Naive thymus-derived CD4-positive, alpha-beta T cell (primary cell): ENCODE data around the gene GOPC. TPM values are rescaled to one million over a fixed set of nuclear protein-coding genes. Genes with fewer than 3 reads are reported as not detected.

Experiments used
- ATAC-seq: fragments of 150-1000 bp; cut with Tn5 transposase; 2 replicates; pipeline ENCODE4 v1.10.0; 2021; ENCODE audit warnings: mild to moderate bottlenecking, moderate library complexity
- CTCF ChIA-PET: fragments of 350-600 bp; sonication (Branson Sonifier 250); formaldehyde crosslinking; loops from one replicate; lab custom pipeline; 2021; ENCODE audit warnings: antibody characterized with exemption; lab: Charles Lee
- POLR2A ChIA-PET: fragments of 350-600 bp; sonication (Branson Sonifier 250); formaldehyde crosslinking; loops from one replicate; lab custom pipeline; 2021; ENCODE audit warnings: antibody characterized with exemption, inconsistent platforms; lab: Charles Lee
- DNase-seq, 9 donors: peaks; one replicate each; pipeline versions ENCODE4 v3.0.0 to v3.0.0-alpha.2; 2020 to 2022; ENCODE audit warnings: mixed read lengths in 1 of 9
- H3K27ac ChIP-seq: one replicate; pipeline ENCODE4 v1.7.0; 2013; ENCODE audit warnings: mild to moderate bottlenecking, low read depth, low read length, moderate library complexity
- H3K27me3 ChIP-seq, 2 donors: one replicate each; pipeline ENCODE4 v1.7.0; 2013; ENCODE audit warnings: low read length in 2 of 2, mild to moderate bottlenecking in 2 of 2, moderate library complexity in 2 of 2; ENCODE audit not compliant: control insufficient read depth in 2 of 2, insufficient read depth in 2 of 2
- H3K36me3 ChIP-seq, 3 experiments: 1 replicate in 2 of 3; 2 replicates in 1 of 3; pipeline ENCODE4 v1.7.0; 2013; ENCODE audit warnings: low read length in 3 of 3, mild to moderate bottlenecking in 3 of 3, moderate library complexity in 1 of 3; ENCODE audit not compliant: insufficient read depth in 3 of 3, control insufficient read depth in 2 of 3
- H3K4me1 ChIP-seq, 2 donors: one replicate each; pipeline ENCODE4 v1.7.0; 2013; ENCODE audit warnings: low read length in 2 of 2, mild to moderate bottlenecking in 2 of 2, moderate library complexity in 1 of 2; ENCODE audit not compliant: control insufficient read depth in 2 of 2, insufficient read depth in 2 of 2
- H3K4me3 ChIP-seq: 2 replicates; pipeline ENCODE4 v1.7.0; 2013; ENCODE audit warnings: mild to moderate bottlenecking, low read length
- H3K9me3 ChIP-seq, 3 experiments: 1 replicate in 2 of 3; 2 replicates in 1 of 3; pipeline ENCODE4 v1.7.0; 2013; ENCODE audit warnings: low read length in 3 of 3; ENCODE audit not compliant: control insufficient read depth in 2 of 3
- H3K27ac Mint-ChIP-seq, 9 donors: one replicate each; pipeline ENCODE4 v1.8.0; 2020 to 2022; ENCODE audit warnings: mixed read lengths in 9 of 9, mild to moderate bottlenecking in 8 of 9, moderate library complexity in 5 of 9, inconsistent platforms in 2 of 9
- H3K27me3 Mint-ChIP-seq, 5 donors: one replicate each; pipeline ENCODE4 v1.8.0; 2021 to 2022; ENCODE audit warnings: mixed read lengths in 5 of 5, mild to moderate bottlenecking in 1 of 5
- H3K36me3 Mint-ChIP-seq, 5 donors: one replicate each; pipeline ENCODE4 v1.8.0; 2020 to 2022; ENCODE audit warnings: mixed read lengths in 5 of 5, mild to moderate bottlenecking in 3 of 5, inconsistent platforms in 1 of 5
- H3K4me1 Mint-ChIP-seq, 7 donors: one replicate each; pipeline ENCODE4 v1.8.0; 2020 to 2022; ENCODE audit warnings: mixed read lengths in 7 of 7, mild to moderate bottlenecking in 3 of 7, inconsistent platforms in 1 of 7
- H3K4me3 Mint-ChIP-seq, 10 donors: one replicate each; pipeline ENCODE4 v1.8.0; 2020 to 2022; ENCODE audit warnings: mild to moderate bottlenecking in 10 of 10, mixed read lengths in 10 of 10, moderate library complexity in 6 of 10, inconsistent platforms in 2 of 10
- H3K9me3 Mint-ChIP-seq, 11 donors: one replicate each; pipeline ENCODE4 v1.8.0; 2020 to 2022; ENCODE audit warnings: mixed read lengths in 11 of 11, mild to moderate bottlenecking in 4 of 11, inconsistent platforms in 1 of 11, moderate library complexity in 1 of 11
- intact Hi-C, 2 donors: fragments of 100-400 bp; cut with micrococcal nuclease; formaldehyde crosslinking; loops; one replicate each; pipeline ENCODE4 v1.15.1; 2023
- polyA plus RNA-seq, 2 donors: library from polyadenylated mRNA; unstranded; fragments of 300-500 nt; fragmentation: Illumina TruSeq; gene quantifications; one replicate each; pipeline ENCODE4 v1.2.3, GENCODE V29; 2021
- total RNA-seq, 6 experiments: library from RNA in 5 of 6; stranded (reverse) in 5 of 6; gene quantifications; 1 replicate in 5 of 6; 2 replicates in 1 of 6; pipeline ENCODE4 v1.2.3 and lab custom pipeline; 2021 to 2026

GOPC gene
- total and polyA plus RNA-seq, 7 experiments from 2014 or later = 14.3 to 39.4 (median 19.5) TPM

DNA sequence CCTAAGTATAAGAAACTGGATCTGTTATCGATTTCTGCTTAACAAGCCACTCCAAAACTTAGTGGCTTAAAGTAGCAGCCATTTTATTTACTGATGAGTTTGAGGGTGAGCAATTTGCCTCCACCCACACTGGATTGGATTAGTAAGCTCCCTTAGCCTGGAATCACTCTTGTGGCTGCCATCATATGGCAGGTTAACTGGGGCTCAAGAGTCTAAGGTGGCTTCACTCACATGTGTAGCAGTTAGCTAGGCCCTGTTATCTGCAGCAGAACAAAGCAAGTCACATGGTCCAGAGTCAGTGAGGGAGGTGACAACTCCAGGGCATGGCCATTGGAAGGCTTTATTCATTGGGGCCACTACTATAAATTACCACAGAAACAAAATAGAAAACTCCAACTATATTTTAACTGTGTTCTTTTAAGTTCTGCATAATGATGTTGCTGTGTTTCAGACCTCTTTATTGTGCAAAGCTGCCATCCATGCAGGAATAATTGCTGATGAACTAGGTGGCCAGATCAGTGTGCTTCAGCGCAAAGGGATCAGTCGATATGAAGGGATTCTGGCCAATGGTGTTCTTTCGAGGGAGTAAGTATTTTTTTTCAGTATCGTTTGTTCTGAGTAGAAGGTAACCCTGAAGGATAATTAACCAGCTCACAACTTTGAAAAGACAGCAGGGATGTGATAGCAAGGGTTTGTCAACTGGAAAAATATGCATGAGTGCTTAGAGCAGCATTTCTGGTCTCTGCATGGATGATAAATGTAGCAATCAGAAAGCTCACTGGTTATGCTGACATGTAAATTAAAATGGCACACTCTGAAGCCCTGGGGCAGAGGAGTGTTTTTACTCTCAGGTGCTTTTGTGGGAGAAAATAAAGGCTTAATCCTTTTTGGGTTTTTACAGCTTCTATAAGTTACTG is 70.2 kb downstream of the GOPC start:
- Histone ChIP-seq H3K4me1 (no peaks in the 10 kb centered on the region), H3K9me3 (no peaks in the 10 kb centered on the region), H3K36me3 (no peaks in the 10 kb centered on the region), H3K27ac (no peak overlapping the region), H3K27me3 (no peaks in the 10 kb centered on the region), H3K4me3 (no peak overlapping the region)
- peaks cover 0 to 13% (median 5%) of the 10 kb centered on the region in 5 donors for H3K27me3 Mint-ChIP-seq
- intact Hi-C loops = no loop called here
- H3K27ac Mint-ChIP-seq = no peak overlapping the region
- H3K9me3 Mint-ChIP-seq = no peaks in the 10 kb centered on the region
- H3K4me1 Mint-ChIP-seq = peaks cover 0 to 3% (median 0%) of the 10 kb centered on the region in 7 donors
- CTCF ChIA-PET = interaction anchor here (0.7 to 1.3 kb wide), 3 partner anchors 24 to 72 kb away, joined by 3 to 4 read pairs (median 3); no protein-coding TSS in a partner anchor
- H3K4me3 Mint-ChIP-seq = no peak overlapping the region
- no peaks in the 10 kb centered on the region for H3K36me3 Mint-ChIP-seq
- no peak for ATAC-seq
- no peak for DNase-seq
- POLR2A ChIA-PET = interaction anchor here (0.6 kb wide), 1 partner anchor 1723 kb away, joined by 4 read pairs; no protein-coding TSS in a partner anchor

DNA sequence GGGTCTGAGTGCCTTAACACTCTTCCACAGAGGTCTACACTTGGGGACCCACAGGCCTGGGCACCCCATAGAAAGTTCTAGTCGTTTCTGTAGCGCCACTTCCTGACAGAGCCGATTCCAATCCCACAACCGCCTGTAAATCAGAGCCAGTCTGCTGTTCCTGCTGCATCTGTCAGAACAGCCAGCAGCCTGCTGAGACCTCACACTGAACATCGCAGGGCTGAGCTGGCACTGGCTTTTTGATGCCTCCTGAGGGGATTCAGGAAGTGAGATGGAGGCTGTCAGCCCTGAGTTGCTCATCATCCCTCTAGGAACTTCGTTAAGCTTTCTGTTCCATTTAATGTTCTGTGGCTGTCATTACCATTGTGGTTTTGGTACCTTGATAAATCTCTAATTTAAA is 71.0 kb downstream of the GOPC start:
- DNase-seq = no peak
- no peaks in the 10 kb centered on the region for H3K9me3 ChIP-seq
- Mint-ChIP-seq H3K27me3 (peaks cover 0 to 8% (median 2%) of the 10 kb centered on the region in 5 donors), H3K9me3 (no peaks in the 10 kb centered on the region), H3K27ac (no peak overlapping the region), H3K36me3 (no peaks in the 10 kb centered on the region), H3K4me1 (peaks cover 0 to 2% (median 0%) of the 10 kb centered on the region in 7 donors), H3K4me3 (no peak overlapping the region)
- H3K27ac ChIP-seq = no peak overlapping the region
- H3K36me3 ChIP-seq = no peaks in the 10 kb centered on the region
- ChIA-PET POLR2A (interaction anchor here (0.6 kb wide), 1 partner anchor 1178 kb away, joined by 3 read pairs; no protein-coding TSS in a partner anchor), CTCF (interaction anchor here (0.6 to 1.3 kb wide), 4 partner anchors 24 to 73 kb away, joined by 3 to 4 read pairs (median 3); no protein-coding TSS in a partner anchor)
- no peak for ATAC-seq
- H3K4me1 ChIP-seq = no peaks in the 10 kb centered on the region
- H3K4me3 ChIP-seq = no peak overlapping the region
- H3K27me3 ChIP-seq = no peaks in the 10 kb centered on the region
- intact Hi-C loops = no loop called here

DNA sequence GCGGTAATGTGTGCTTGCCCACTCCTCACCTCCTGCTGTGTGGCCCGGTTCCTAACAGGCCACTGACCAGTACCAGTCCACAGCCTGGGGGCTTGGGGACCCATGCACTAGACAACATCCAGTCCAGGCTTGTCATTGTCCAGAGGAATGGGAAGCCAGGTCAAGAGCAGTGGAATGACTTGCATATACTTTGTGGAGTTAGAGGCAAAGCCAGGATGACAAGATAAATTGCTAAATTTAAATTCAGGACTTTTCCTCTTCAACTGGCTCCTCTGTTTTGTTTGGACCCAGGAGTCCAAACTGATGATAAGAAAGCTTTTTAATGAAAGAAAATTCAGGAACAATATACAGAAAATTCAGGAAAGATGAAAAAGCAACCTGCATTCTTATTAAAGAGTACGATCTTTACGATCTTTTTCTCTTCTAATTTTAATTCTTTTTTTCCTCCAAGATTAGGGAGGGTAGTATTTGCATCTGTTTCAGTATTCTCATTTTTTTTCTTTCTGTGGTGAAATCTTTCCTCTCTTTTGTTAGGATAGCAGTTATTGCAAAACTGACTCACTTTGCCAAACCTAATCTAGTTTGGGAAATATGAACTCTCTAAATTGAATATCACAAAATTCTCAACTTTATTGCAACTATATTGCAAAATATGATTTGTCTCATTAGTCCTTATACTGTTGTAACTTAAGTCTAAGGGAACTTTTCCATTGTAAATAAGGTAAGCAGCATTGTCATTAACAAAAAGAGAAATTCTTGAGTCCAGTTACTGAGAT is 71.7 kb downstream of the GOPC start:
- no peaks in the 10 kb centered on the region for H3K9me3 Mint-ChIP-seq
- H3K4me1 ChIP-seq = no peaks in the 10 kb centered on the region
- H3K27me3 ChIP-seq = no peaks in the 10 kb centered on the region
- POLR2A ChIA-PET = interaction anchor here (0.6 kb wide), 1 partner anchor 1179 kb away, joined by 3 read pairs; no protein-coding TSS in a partner anchor
- H3K27ac Mint-ChIP-seq = no peak overlapping the region
- CTCF ChIA-PET = interaction anchor here (0.6 to 0.7 kb wide), 2 partner anchors 25 to 26 kb away, joined by 3 read pairs; no protein-coding TSS in a partner anchor
- H3K36me3 Mint-ChIP-seq = no peaks in the 10 kb centered on the region
- no peaks in the 10 kb centered on the region for H3K4me1 Mint-ChIP-seq
- H3K27ac ChIP-seq = no peak overlapping the region
- no peak overlapping the region for H3K4me3 Mint-ChIP-seq
- H3K27me3 Mint-ChIP-seq = peaks cover 0 to 8% (median 0%) of the 10 kb centered on the region in 5 donors
- H3K9me3 ChIP-seq = no peaks in the 10 kb centered on the region
- H3K36me3 ChIP-seq = no peaks in the 10 kb centered on the region
- ATAC-seq = no peak
- no peak overlapping the region for H3K4me3 ChIP-seq
- intact Hi-C loops = no loop called here
- DNase-seq = no peak

DNA sequence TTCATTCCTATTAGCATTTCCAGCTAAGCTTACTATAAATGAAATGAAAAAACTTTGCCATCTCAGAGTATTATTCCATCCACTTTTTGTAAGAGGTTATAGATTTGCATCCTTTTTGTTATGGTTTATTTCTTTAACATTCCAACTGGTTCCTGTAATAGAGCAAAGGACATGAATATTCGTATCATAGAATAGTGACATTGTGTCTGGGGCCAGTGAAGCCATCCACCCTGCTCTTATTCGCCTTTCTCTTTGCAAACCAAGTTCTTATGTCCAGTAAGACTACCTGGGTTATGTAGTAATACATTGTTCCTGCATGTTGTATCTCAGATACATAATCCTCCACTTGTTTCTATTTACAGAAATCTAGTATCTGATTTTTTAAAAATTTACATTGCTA is 76.7 kb downstream of the GOPC start:
- H3K27ac ChIP-seq = no peak overlapping the region
- H3K4me3 ChIP-seq = no peak overlapping the region
- DNase-seq (no peak), ATAC-seq (no peak)
- Mint-ChIP-seq H3K9me3 (no peaks in the 10 kb centered on the region), H3K27me3 (peaks cover 0 to 5% (median 0%) of the 10 kb centered on the region in 5 donors), H3K27ac (no peak overlapping the region), H3K4me3 (no peak overlapping the region), H3K4me1 (no peaks in the 10 kb centered on the region), H3K36me3 (no peaks in the 10 kb centered on the region)
- no peaks in the 10 kb centered on the region for H3K27me3 ChIP-seq
- ChIA-PET POLR2A (no interaction called here), CTCF (no interaction called here)
- no peaks in the 10 kb centered on the region for H3K9me3 ChIP-seq
- no peaks in the 10 kb centered on the region for H3K4me1 ChIP-seq
- no peaks in the 10 kb centered on the region for H3K36me3 ChIP-seq
- intact Hi-C loops = no loop called here

DNA sequence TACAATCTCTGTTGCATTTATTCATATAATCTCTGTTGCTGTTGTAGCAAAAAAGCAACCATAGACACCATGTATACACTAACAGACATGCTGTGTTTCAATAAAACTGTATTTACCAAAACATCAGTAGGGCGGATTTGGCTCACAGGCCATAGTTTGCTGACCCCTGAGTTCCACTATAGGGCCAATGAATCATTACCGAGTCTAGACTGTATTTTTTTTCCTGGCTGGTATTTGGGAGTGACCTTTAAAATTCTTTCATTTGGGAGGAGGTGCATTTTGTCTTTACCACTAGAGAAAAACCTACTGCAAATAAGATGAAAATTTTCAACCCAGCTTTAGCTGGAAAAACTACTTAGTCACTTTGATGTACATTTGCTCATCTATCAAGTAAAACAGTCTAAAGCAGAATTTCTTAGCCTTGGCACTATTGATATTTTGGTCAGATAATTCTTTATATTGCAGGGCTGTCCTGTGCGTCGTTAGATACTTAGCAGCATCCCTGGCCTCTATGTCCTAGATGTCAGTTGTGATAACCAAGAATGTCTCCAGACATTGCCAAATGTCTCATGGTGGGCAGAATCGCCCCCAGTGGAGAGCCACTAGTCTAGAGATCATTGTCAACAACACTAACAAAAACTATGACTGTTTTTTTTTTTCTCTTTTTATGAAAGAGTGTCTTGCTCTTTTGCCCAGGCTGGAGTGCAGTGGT is 80.4 kb downstream of the GOPC start:
- Histone ChIP-seq H3K36me3 (no peaks in the 10 kb centered on the region), H3K27me3 (no peaks in the 10 kb centered on the region), H3K27ac (no peak overlapping the region), H3K9me3 (no peaks in the 10 kb centered on the region), H3K4me1 (no peaks in the 10 kb centered on the region), H3K4me3 (no peak overlapping the region)
- intact Hi-C loops = no loop called here
- Mint-ChIP-seq H3K27ac (no peak overlapping the region), H3K4me3 (no peak overlapping the region), H3K9me3 (no peaks in the 10 kb centered on the region), H3K27me3 (peaks cover 0 to 4% (median 4%) of the 10 kb centered on the region in 5 donors), H3K4me1 (no peaks in the 10 kb centered on the region), H3K36me3 (no peaks in the 10 kb centered on the region)
- DNase-seq = no peak
- ChIA-PET CTCF (no interaction called here), POLR2A (no interaction called here)
- ATAC-seq = no peak
